GM19397 (cell line): Measurements from ENCODE around the gene NEUROD4.
A peak's percentile ranks its signal among the peaks of the same experiment; 100 is the strongest.

Experiments used
- ATAC-seq: cut with Tn5 transposase; IDR thresholded peaks from one replicate; pipeline ENCODE4 v1.9.1; 2021; ENCODE audit warnings: mild to moderate bottlenecking, moderate library complexity; ENCODE audit not compliant: unreplicated experiment

The NEUROD4 gene

GRCh38 chr12:54997929-54998522 lies 21.7 kb upstream of the NEUROD4 start:
- ATAC-seq = no peak

- no peak for ATAC-seq
Measured at GRCh38 chr12:54998958-54999510, 20.7 kb upstream of the NEUROD4 start.

- peak; percentile 62 for ATAC-seq
Measured at GRCh38 chr12:55001198-55001868, 18.4 kb upstream of the NEUROD4 start.

- ATAC-seq = no peak
Measured at GRCh38 chr12:55002355-55002754, 17.4 kb upstream of the NEUROD4 start.

- no peak for ATAC-seq
Measured at GRCh38 chr12:55008944-55009585, 10.7 kb upstream of the NEUROD4 start.

GRCh38 chr12:55017416-55017925 lies 2.3 kb upstream of the NEUROD4 start:
- ATAC-seq = no peak

GRCh38 chr12:55024575-55024974 lies 4.8 kb downstream of the NEUROD4 start:
- no peak for ATAC-seq

- no peak for ATAC-seq
Measured at GRCh38 chr12:55025508-55025907, 5.7 kb downstream of the NEUROD4 start.

- ATAC-seq = no peak
Measured at GRCh38 chr12:55034218-55034617, 14.4 kb downstream of the NEUROD4 start.

GRCh38 chr12:55036326-55037115 lies 16.7 kb downstream of the NEUROD4 start:
- ATAC-seq = no peak

- no peak for ATAC-seq
Measured at GRCh38 chr12:55037351-55037987, 17.7 kb downstream of the NEUROD4 start.

GRCh38 chr12:55039395-55040354 lies 19.9 kb downstream of the NEUROD4 start:
- ATAC-seq = no peak

GRCh38 chr12:55041345-55042055 lies 21.7 kb downstream of the NEUROD4 start:
- no peak for ATAC-seq

- no peak for ATAC-seq
Measured at GRCh38 chr12:55043542-55043941, 23.8 kb downstream of the NEUROD4 start.

- no peak for ATAC-seq
Measured at GRCh38 chr12:55044135-55044534, 24.4 kb downstream of the NEUROD4 start.

- no peak for ATAC-seq
Measured at GRCh38 chr12:55049676-55050075, 29.9 kb downstream of the NEUROD4 start.

GRCh38 chr12:55051197-55051947 lies 31.6 kb downstream of the NEUROD4 start:
- no peak for ATAC-seq

GRCh38 chr12:55057481-55057880 lies 37.7 kb downstream of the NEUROD4 start:
- ATAC-seq = no peak
